Nephron (organoid): ENCODE results near the gene LRSAM1.

Experiments used
- H3K27ac Mint-ChIP-seq, 3 experiments: 2 replicates each; pipeline ENCODE4 v1.8.0; 2020; ENCODE audit warnings: mixed read lengths in 3 of 3, mild to moderate bottlenecking in 2 of 3, moderate library complexity in 1 of 3
- H3K27me3 Mint-ChIP-seq: 2 replicates; pipeline ENCODE4 v1.8.0; 2021; ENCODE audit warnings: low read depth, mild to moderate bottlenecking, moderate library complexity, mixed read lengths
- H3K36me3 Mint-ChIP-seq: 2 replicates; pipeline ENCODE4 v1.8.0; 2020; ENCODE audit warnings: low read depth, mixed read lengths
- H3K4me1 Mint-ChIP-seq: 2 replicates; pipeline ENCODE4 v1.8.0; 2020; ENCODE audit warnings: mixed read lengths
- H3K4me3 Mint-ChIP-seq, 3 experiments: 2 replicates each; pipeline ENCODE4 v1.8.0; 2020; ENCODE audit warnings: mild to moderate bottlenecking in 3 of 3, mixed read lengths in 3 of 3, moderate library complexity in 2 of 3
- H3K9me3 Mint-ChIP-seq: 2 replicates; pipeline ENCODE4 v1.8.0; 2020; ENCODE audit warnings: mixed read lengths
- CTCF ChIP-seq, 3 experiments: fragments of 200-600 bp; sonication (generic); IDR thresholded peaks; one replicate each; pipeline ENCODE4 v1.5.0; 2021; ENCODE audit warnings: antibody characterized with exemption in 3 of 3; ENCODE audit not compliant: unreplicated experiment in 3 of 3

Gene LRSAM1

GRCh38 chr9:127482662-127483061, 31.4 kb downstream of the LRSAM1 start:
- Mint-ChIP-seq H3K4me3 (no peak overlapping the region), H3K27me3 (no peaks in the 10 kb centered on the region), H3K4me1 (no peaks in the 10 kb centered on the region), H3K36me3 (peaks cover 25% of the 10 kb centered on the region), H3K9me3 (no peaks in the 10 kb centered on the region), H3K27ac (no peak overlapping the region)
- TF ChIP-seq CTCF (IDR thresholded peaks at IDR 0.05; ENCODE audit: unreplicated experiment in 3 of 3): no peak

- no peak for TF ChIP-seq CTCF (IDR thresholded peaks at IDR 0.05; ENCODE audit: unreplicated experiment in 3 of 3)
- H3K4me3 Mint-ChIP-seq: no peak overlapping the region
- no peaks in the 10 kb centered on the region for H3K4me1 Mint-ChIP-seq
- H3K9me3 Mint-ChIP-seq: no peaks in the 10 kb centered on the region
- peaks cover 22% of the 10 kb centered on the region for H3K36me3 Mint-ChIP-seq
- no peaks in the 10 kb centered on the region for H3K27me3 Mint-ChIP-seq
- no peak overlapping the region for H3K27ac Mint-ChIP-seq
These were observed 34.7 kb downstream of the LRSAM1 start for GRCh38 chr9:127485995-127486394.

GRCh38 chr9:127488946-127489345, 37.6 kb downstream of the LRSAM1 start:
- H3K27me3 Mint-ChIP-seq: no peaks in the 10 kb centered on the region
- no peaks in the 10 kb centered on the region for H3K4me1 Mint-ChIP-seq
- TF ChIP-seq CTCF (IDR thresholded peaks at IDR 0.05; ENCODE audit: unreplicated experiment in 3 of 3): no peak
- H3K4me3 Mint-ChIP-seq: no peak overlapping the region
- H3K9me3 Mint-ChIP-seq: no peaks in the 10 kb centered on the region
- no peak overlapping the region for H3K27ac Mint-ChIP-seq
- peaks cover 14% of the 10 kb centered on the region for H3K36me3 Mint-ChIP-seq

GRCh38 chr9:127489471-127490115, 38.3 kb downstream of the LRSAM1 start:
- H3K27me3 Mint-ChIP-seq: no peaks in the 10 kb centered on the region
- peak in 1 of 3 experiments; percentile 50 for TF ChIP-seq CTCF (IDR thresholded peaks at IDR 0.05; ENCODE audit: unreplicated experiment in 3 of 3)
- no peaks in the 10 kb centered on the region for H3K4me1 Mint-ChIP-seq
- no peak overlapping the region for H3K27ac Mint-ChIP-seq
- no peak overlapping the region for H3K4me3 Mint-ChIP-seq
- H3K36me3 Mint-ChIP-seq: peaks cover 9% of the 10 kb centered on the region
- H3K9me3 Mint-ChIP-seq: no peaks in the 10 kb centered on the region

- Mint-ChIP-seq H3K9me3 (no peaks in the 10 kb centered on the region), H3K27ac (no peak overlapping the region), H3K4me3 (no peak overlapping the region), H3K27me3 (no peaks in the 10 kb centered on the region), H3K4me1 (no peaks in the 10 kb centered on the region), H3K36me3 (peaks cover 8% of the 10 kb centered on the region)
- TF ChIP-seq CTCF (IDR thresholded peaks at IDR 0.05; ENCODE audit: unreplicated experiment in 3 of 3): no peak
These were observed 39.4 kb downstream of the LRSAM1 start for GRCh38 chr9:127490535-127491230.

- no peaks in the 10 kb centered on the region for H3K4me1 Mint-ChIP-seq
- H3K27ac Mint-ChIP-seq: no peak overlapping the region
- H3K4me3 Mint-ChIP-seq: no peak overlapping the region
- no peaks in the 10 kb centered on the region for H3K9me3 Mint-ChIP-seq
- H3K27me3 Mint-ChIP-seq: no peaks in the 10 kb centered on the region
- peaks cover 4% of the 10 kb centered on the region for H3K36me3 Mint-ChIP-seq
- TF ChIP-seq CTCF (IDR thresholded peaks at IDR 0.05; ENCODE audit: unreplicated experiment in 3 of 3): no peak
These were observed 40.2 kb downstream of the LRSAM1 start for GRCh38 chr9:127491516-127491915.
